GM18502 (cell line): Measurements from ENCODE around the gene GABRD.

Experiments used
- ATAC-seq: cut with Tn5 transposase; IDR thresholded peaks from one replicate; pipeline ENCODE4 v1.9.1; 2021; ENCODE audit warnings: mild to moderate bottlenecking; ENCODE audit not compliant: unreplicated experiment, poor library complexity

The GABRD gene

DNA sequence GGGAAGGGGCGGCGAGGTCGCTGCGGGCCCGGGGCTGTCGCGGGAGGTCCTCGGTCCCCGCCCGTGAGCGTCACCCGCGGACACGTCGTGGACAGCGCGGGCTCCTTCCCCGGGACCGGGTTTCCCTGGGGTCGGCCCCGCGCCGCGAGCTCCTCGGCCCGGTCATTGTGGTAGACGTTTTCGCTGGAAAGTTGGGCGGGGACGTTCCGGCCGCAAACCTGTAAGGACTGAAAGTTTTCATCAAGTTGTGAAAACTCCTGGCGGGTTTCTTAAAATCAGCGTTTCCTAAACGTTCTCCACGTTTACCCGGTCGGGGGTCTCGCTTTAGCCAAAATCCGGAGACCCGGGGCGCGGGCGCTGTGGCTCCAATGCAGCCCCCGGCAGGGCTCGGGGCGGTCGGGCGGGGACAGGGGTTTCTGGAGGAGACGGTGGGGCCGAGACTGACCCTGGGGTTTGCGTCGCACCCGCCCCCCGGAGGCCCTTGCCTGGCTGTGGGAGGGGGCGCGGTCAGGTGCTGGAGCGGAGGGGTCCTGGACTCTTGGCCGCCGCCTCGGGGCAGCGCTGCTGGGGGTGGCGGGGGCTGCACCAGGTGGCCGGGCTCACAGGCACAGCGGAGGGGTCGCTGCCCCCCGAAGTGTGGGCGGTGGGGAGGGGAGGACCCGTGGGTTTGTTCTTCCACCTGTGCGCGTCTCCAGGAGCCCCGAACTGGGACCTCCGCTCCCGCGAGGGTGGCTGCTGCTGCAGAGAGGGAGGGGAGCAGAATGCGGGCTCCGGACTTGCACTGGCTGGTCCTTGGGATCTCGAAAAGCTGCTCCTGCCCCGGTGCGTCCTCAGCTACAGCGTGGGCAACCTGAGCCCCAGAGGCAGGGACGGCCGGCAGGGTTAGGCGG, 31.9 kb downstream of the GABRD start:
- ATAC-seq: no peak

- no peak for ATAC-seq
These were observed 33.0 kb downstream of the GABRD start for GRCh38 chr1:2052054-2052679.

DNA sequence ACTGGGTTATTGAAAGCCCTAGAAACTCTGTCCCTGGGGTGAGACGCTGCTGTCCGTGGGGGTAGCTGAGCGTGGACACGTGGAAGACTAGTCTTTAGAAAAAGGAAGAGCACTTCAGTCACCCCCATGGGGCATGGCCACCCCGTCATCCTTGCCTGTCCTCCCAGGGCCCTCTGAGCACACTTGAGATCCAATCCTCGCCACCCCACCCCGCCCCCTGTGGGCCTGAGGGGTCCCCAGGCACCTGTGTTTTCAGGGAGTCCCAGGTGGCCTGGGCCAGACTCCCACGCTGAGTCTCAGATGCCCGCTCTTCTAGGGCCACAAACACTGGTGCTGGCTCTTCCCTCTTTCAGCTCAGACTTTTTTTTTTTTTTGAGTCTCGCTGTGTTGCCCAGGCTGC, 33.6 kb downstream of the GABRD start:
- ATAC-seq: no peak

- ATAC-seq: no peak
These were observed 34.1 kb downstream of the GABRD start for GRCh38 chr1:2053217-2053616.

DNA sequence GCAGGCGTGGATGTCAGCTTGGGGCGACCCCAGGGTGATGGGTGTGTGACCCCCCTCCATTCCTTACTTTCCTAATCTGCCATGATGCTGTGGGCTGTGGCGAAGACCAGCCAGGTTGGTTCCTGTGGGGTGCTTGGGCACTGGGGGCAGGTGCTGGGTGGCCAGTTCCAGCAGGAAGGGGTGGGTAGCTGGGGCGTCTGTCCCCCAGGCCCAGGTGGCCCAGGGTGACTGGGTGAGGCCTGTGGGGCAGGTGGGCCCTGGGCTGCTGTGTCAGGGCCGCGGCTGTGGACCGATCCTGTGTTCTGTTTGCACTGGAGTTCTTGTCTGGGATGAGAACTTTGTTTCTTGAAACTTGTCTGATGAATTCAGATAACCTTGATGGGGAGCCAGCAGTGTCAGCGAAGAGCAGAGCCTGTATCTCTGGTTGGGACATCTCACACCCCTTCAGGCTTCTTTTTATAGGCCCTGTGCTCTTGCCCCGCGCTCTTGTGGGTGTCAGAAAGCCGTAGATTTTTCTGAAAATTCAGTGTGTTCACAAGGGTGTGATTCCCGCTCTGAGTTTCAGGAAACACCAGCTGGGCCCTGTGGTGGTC, 34.7 kb downstream of the GABRD start:
- no peak for ATAC-seq

- ATAC-seq: no peak
These were observed 35.4 kb downstream of the GABRD start for GRCh38 chr1:2054560-2054959.

- no peak for ATAC-seq
These were observed 36.9 kb downstream of the GABRD start for GRCh38 chr1:2055911-2056575.

DNA sequence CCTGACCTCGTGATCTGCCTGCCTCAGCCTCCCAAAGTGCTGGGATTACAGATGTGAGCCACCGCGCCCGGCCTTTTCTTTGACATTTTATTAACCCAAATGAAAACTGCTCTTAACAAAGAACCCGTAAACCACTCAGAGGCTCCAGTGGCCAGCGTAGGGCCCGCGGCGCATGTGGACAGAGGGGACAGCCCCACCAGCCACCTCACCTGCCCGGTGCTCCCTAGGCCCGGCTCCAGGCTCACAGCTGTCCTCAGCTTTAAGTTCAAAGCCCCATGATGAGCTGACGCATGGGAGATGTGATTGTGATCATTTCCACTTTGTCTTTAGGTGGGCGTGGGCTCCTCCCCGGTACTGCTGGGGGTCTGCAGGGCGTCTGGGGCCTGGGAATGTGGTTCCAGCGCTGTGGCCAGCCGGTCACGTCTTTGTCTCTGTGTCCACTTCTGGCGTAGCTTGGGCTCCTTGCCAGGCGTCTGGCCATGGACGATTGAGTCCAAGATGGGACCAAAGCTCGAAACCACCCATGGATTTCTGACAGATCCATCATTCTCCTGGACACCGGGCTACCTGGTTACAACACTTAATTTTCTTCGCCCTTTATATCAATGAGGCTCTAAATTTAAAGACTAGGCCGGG, 37.9 kb downstream of the GABRD start:
- ATAC-seq: no peak

- ATAC-seq: no peak
These were observed 40.3 kb downstream of the GABRD start for GRCh38 chr1:2059290-2059953.

GRCh38 chr1:2060072-2060471, 40.9 kb downstream of the GABRD start:
- no peak for ATAC-seq

- ATAC-seq: no peak
These were observed 41.4 kb downstream of the GABRD start for GRCh38 chr1:2060535-2060934.

GRCh38 chr1:2061065-2061778, 42.1 kb downstream of the GABRD start:
- no peak for ATAC-seq

DNA sequence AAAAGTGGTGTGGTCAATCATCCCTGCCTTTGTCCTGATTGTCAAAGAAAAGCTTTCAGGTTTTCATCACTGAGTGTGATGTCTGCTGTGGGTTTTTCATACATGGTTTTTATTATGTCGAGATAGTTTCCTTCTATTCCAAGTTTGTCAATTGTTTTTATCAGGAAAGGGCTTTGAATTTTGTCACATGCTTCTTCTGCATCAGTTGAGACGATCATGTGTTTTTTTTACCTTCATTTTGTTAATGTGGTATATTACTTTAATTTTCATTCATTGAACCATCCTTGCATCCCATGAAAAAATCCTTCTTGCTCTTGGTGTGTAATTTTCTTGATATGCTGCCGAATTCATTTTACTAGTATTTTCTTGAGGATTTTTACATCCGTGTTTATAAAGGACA, 46.6 kb downstream of the GABRD start:
- no peak for ATAC-seq

- ATAC-seq: no peak
These were observed 48.2 kb downstream of the GABRD start for GRCh38 chr1:2067393-2067792.

GRCh38 chr1:2067981-2068380, 48.8 kb downstream of the GABRD start:
- ATAC-seq: no peak

DNA sequence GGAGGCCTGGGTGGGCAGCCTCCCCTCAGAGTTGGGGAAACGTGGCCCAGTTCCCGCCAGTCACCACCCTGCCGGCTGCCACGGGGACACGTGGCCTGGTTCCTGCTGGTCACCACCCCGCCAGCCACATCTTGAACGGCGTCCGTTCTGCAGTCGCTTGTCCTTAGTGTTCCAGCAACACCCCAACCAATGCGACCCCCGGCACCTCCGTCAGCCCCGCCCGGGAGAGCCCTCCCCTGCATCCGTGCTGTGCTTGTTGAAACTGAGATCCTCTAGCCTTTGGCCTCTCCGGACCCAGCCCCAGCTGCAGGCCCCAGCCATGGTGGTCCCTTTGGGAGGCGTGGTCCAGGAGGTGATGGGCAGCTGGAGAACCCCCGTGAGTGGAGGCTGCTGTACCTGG, 49.8 kb downstream of the GABRD start:
- no peak for ATAC-seq

DNA sequence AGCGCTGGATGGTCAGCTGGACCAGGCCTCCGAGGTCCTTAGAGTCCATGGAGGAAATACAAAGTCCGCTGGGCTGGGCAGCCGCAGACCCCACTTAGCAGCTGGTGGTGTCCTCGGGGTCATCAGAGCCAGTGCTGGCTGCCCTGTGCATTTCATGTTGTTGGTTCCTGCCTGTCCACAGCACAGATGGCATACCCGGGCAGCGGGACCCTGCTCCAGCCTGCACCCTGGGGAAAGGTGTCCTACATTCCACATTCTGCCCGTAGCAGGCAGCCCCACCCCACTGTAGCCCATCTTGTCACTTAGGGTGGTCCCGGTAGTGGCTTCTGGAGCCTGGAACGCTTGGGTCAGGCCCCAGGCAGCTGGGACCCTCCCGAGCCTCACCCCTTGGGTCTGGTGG, 50.9 kb downstream of the GABRD start:
- ATAC-seq: no peak

- no peak for ATAC-seq
These were observed 51.8 kb downstream of the GABRD start for GRCh38 chr1:2070800-2071530.
